Smooth muscle cell (in vitro differentiated cells): ENCODE results near the gene NNMT. TPM values are rescaled to one million over a fixed set of nuclear protein-coding genes. Genes with fewer than 3 reads are reported as not detected.

Experiments
- DNase-seq: peaks from one replicate; lab custom pipeline; 2025; ENCODE audit not compliant: unreplicated experiment; lab: John Stamatoyannopoulos, UW
- H2AFZ ChIP-seq: fragments of 200-600 bp; sonication (generic); 2 replicates; pipeline ENCODE4 v1.6.0; 2016; ENCODE audit warnings: antibody characterized with exemption, low read depth, mild to moderate bottlenecking
- H3F3A ChIP-seq: fragments of 200-600 bp; sonication (generic); 2 replicates; pipeline ENCODE4 v1.6.0; 2017; ENCODE audit warnings: antibody characterized with exemption, low read depth
- H3K27ac ChIP-seq: fragments of 200-600 bp; sonication (generic); 2 replicates; pipeline ENCODE4 v1.5.1; 2016; ENCODE audit warnings: low read depth, mild to moderate bottlenecking
- H3K27me3 ChIP-seq: fragments of 200-600 bp; sonication (generic); 2 replicates; pipeline ENCODE4 v1.6.1; 2016; ENCODE audit warnings: low read depth, mild to moderate bottlenecking
- H3K36me3 ChIP-seq: fragments of 200-600 bp; sonication (generic); 2 replicates; pipeline ENCODE4 v1.5.1; 2016; ENCODE audit warnings: low read depth
- H3K4me1 ChIP-seq: fragments of 200-600 bp; sonication (generic); 2 replicates; pipeline ENCODE4 v1.5.1; 2016; ENCODE audit warnings: low read depth
- H3K4me2 ChIP-seq: fragments of 200-600 bp; sonication (generic); 2 replicates; pipeline ENCODE4 v1.6.0; 2016; ENCODE audit warnings: mild to moderate bottlenecking
- H3K4me3 ChIP-seq: fragments of 200-600 bp; sonication (generic); 2 replicates; pipeline ENCODE4 v1.5.1; 2016; ENCODE audit warnings: mild to moderate bottlenecking
- H3K79me2 ChIP-seq: fragments of 200-600 bp; sonication (generic); 2 replicates; pipeline ENCODE4 v1.6.0; 2016; ENCODE audit warnings: low read depth, mild to moderate bottlenecking
- H3K9ac ChIP-seq: fragments of 200-600 bp; sonication (generic); 2 replicates; pipeline ENCODE4 v1.6.0; 2016; ENCODE audit warnings: low read depth
- H3K9me3 ChIP-seq: fragments of 200-600 bp; sonication (generic); replicated peaks from 2 replicates; pipeline ENCODE4 v1.5.1; 2016; ENCODE audit warnings: low read depth
- H4K20me1 ChIP-seq: fragments of 200-600 bp; sonication (generic); 2 replicates; pipeline ENCODE4 v1.6.0; 2016; ENCODE audit warnings: low read depth
- WGBS: methylation state at CpG from one replicate; pipeline ENCODE4 v1.1.7; 2016; ENCODE audit warnings: low lambda C conversion rate; 5-methylcytosine and 5-hydroxymethylcytosine counted together
- polyA plus RNA-seq: library from polyadenylated mRNA; unstranded; fragments of >200 nt; fragmentation: Nextera tagmentation; extraction: Ambion mirVana; gene quantifications from 2 replicates; pipeline ENCODE4 v1.2.1, GENCODE V29; 2016
- total RNA-seq: library from RNA; depleted of rRNA; stranded (reverse); fragments of >200 nt; gene quantifications from 2 replicates; pipeline ENCODE4 v1.2.3, GENCODE V29; 2014
- TF ChIP-seq, protein P1 (sequence below): fragments of 200-600 bp; sonication (generic); IDR thresholded peaks from 2 replicates; pipeline ENCODE4 v1.5.1; 2017; ENCODE audit warnings: borderline replicate concordance, mild to moderate bottlenecking, antibody characterized with exemption; ENCODE audit not compliant: insufficient read depth, poor library complexity, severe bottlenecking

The NNMT gene
- total and polyA plus RNA-seq, 2 experiments from 2014 or later, result 397 to 814 TPM

DNA sequence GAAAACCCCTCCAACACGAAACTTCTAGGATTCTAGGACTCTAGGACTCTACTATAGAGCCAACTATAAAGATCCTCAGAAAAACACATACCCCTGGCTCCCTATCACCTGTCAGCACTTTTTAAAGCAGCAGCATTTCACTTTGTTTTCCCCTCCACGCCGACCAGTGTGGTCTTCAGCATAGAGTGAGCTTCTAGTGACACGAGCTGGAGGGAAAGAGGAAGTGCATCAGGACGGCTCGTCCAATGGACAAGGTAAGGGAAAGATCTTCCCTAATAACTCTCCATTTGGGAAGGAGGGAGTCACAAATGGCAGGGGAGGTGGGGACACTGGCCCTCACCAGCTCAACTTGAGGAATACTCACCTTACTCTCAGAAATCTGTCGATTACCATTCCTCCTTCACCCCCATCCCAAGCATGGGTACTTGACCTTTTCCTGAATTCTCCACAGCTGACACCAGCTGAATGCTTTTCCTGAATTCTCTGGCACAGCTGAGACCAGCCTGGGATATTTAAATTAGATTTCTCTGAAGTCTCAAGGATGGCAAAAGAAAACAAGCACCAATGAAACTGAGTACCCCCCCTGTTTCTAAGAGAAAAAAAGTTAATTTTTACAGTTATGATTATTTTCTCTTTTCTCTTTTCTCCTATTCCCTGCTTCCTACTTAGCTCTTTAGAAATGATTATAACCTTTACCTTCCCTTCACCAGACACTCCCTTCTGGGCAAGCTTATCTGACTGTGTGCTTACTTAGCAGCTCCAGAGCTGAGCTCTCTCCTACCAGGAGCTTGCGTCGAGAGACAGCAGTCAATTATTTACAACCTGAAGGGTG lies 33.3 kb upstream of the NNMT start:
- Histone ChIP-seq H3K4me3 (no peak overlapping the region), H3K4me2 (no peak overlapping the region), H4K20me1 (no peaks in the 10 kb centered on the region), H3K4me1 (peaks cover 7% of the 10 kb centered on the region), H3F3A (no peaks in the 10 kb centered on the region), H3K27me3 (peaks cover 10% of the 10 kb centered on the region), H3K27ac (no peak overlapping the region), H3K9ac (no peak overlapping the region), H3K79me2 (no peaks in the 10 kb centered on the region), H2AFZ (no peak overlapping the region), H3K36me3 (no peaks in the 10 kb centered on the region), H3K9me3 (no peaks in the 10 kb centered on the region)
- DNase-seq, result no peak
- 32% methylated on average over 9 of the region's 9 CpGs for WGBS
- TF ChIP-seq, protein P1, sequence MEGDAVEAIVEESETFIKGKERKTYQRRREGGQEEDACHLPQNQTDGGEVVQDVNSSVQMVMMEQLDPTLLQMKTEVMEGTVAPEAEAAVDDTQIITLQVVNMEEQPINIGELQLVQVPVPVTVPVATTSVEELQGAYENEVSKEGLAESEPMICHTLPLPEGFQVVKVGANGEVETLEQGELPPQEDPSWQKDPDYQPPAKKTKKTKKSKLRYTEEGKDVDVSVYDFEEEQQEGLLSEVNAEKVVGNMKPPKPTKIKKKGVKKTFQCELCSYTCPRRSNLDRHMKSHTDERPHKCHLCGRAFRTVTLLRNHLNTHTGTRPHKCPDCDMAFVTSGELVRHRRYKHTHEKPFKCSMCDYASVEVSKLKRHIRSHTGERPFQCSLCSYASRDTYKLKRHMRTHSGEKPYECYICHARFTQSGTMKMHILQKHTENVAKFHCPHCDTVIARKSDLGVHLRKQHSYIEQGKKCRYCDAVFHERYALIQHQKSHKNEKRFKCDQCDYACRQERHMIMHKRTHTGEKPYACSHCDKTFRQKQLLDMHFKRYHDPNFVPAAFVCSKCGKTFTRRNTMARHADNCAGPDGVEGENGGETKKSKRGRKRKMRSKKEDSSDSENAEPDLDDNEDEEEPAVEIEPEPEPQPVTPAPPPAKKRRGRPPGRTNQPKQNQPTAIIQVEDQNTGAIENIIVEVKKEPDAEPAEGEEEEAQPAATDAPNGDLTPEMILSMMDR, result peak; percentile 66

DNA sequence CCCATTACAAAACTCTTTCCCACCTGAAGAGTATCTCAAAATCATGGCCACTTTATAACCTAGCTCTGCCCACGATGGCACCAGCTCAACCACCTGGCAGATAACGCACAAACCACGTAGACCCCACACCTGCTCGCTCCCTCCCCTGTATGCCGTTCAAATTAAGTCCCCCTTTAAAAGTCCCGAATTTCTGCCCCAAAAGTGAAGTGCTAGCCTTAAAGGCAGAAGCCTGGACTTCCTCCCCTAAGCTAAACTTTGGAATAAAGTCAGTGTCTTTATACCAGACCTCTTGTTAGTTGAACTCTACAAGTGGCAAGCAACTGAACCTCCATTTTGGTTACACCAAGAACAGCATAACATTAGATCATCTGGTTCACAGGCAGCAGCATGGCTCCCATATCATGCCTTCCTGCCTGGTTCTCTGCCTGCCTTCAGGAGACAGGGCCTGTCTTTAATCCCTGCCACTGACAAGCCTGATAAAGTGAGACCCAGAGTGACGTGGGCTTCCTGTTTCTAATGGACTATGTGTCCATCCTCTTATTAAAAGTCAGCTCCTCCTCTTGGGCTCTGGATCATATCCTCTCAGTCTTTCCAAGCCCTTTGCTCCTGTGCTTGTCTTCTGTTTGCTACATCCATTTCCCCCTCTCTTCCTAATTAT lies 32.6 kb upstream of the NNMT start:
- TF ChIP-seq, protein P1, result no peak
- Histone ChIP-seq H4K20me1 (no peaks in the 10 kb centered on the region), H3K4me3 (no peak overlapping the region), H3K36me3 (no peaks in the 10 kb centered on the region), H3K27ac (no peak overlapping the region), H3K79me2 (no peaks in the 10 kb centered on the region), H3K9me3 (no peaks in the 10 kb centered on the region), H3K4me2 (no peak overlapping the region), H2AFZ (no peak overlapping the region), H3F3A (no peaks in the 10 kb centered on the region), H3K4me1 (peaks cover 2% of the 10 kb centered on the region), H3K27me3 (peaks cover 10% of the 10 kb centered on the region), H3K9ac (no peak overlapping the region)
- 85% methylated on average over 7 of the region's 7 CpGs for WGBS
- DNase-seq, result no peak

DNA sequence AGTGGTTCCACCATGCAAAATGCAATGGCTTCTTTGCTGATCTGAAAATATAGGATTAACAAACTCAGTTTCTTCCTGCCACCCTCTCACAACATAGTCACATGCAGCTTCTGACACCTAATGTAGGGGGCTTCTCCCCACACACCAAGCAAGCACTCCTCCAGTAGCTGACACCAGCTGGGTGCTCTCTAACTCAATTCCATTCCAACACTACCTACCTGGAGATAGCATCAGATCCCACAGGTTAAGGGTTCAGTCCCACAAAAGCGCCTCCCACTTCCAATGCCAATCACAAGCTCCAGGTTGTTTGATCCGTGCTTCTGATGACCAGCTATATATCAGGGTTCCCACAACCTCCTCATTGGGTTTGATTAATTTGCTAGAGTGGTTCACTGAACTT lies 31.8 kb upstream of the NNMT start:
- no peaks in the 10 kb centered on the region for H3K9me3 ChIP-seq
- H3F3A ChIP-seq, result no peaks in the 10 kb centered on the region
- no peak overlapping the region for H3K4me3 ChIP-seq
- H3K9ac ChIP-seq, result no peak overlapping the region
- no peak for DNase-seq
- no peaks in the 10 kb centered on the region for H3K36me3 ChIP-seq
- no peak overlapping the region for H2AFZ ChIP-seq
- H3K4me2 ChIP-seq, result no peak overlapping the region
- H4K20me1 ChIP-seq, result no peaks in the 10 kb centered on the region
- H3K27ac ChIP-seq, result no peak overlapping the region
- WGBS, result 88% methylated on average over 2 of the region's 2 CpGs
- peaks cover 10% of the 10 kb centered on the region for H3K27me3 ChIP-seq
- TF ChIP-seq, protein P1, result no peak
- H3K79me2 ChIP-seq, result no peaks in the 10 kb centered on the region
- H3K4me1 ChIP-seq, result peaks cover 2% of the 10 kb centered on the region
